Measurements from ENCODE around the gene QRFP.

QRFP gene

GRCh38 chr9:130915096-130915447 lies 18.5 kb upstream of the QRFP start:
- Histone ChIP-seq H4K20me1 (ENCODE audit: insufficient read depth, low read length) (no peaks in the 10 kb centered on the region), H3K4me1 (ENCODE audit: insufficient read depth, low read length) (no peaks in the 10 kb centered on the region), H3K27ac (ENCODE audit: low read length) (no peak overlapping the region), H3K9ac (ENCODE audit: low read depth, low read length) (no peak overlapping the region), H3K27me3 (ENCODE audit: insufficient read depth, low read length, poor library complexity) (no peaks in the 10 kb centered on the region), H3K79me2 (ENCODE audit: insufficient read depth, low read length) (no peaks in the 10 kb centered on the region), H3K36me3 (ENCODE audit: insufficient read depth, low read length) (no peaks in the 10 kb centered on the region), H2AFZ (ENCODE audit: low read depth, low read length) (no peak overlapping the region), H3K4me2 (ENCODE audit: insufficient read depth, low read length) (no peak overlapping the region), H3K4me3 (ENCODE audit: low read depth in 1 of 2, low read length in 2 of 2) (no peak overlapping the region), H3K9me3 (ENCODE audit: insufficient read depth, low read length, severe bottlenecking) (no peaks in the 10 kb centered on the region)
- DNase-seq: no peak
- ATAC-seq (ENCODE audit: insufficient read depth, low read depth): no peak
- TF ChIP-seq CTCF (IDR thresholded peaks at IDR 0.05; ENCODE audit: borderline replicate concordance, extremely low read depth, low read length, poor library complexity, severe bottlenecking): no peak
- no peak for TF ChIP-seq EZH2 (IDR thresholded peaks at IDR 0.05; ENCODE audit: borderline replicate concordance, low read depth, low read length, severe bottlenecking)

- Histone ChIP-seq H3K27me3 (ENCODE audit: insufficient read depth, low read length, poor library complexity) (no peaks in the 10 kb centered on the region), H3K4me2 (ENCODE audit: insufficient read depth, low read length) (no peak overlapping the region), H3K9ac (ENCODE audit: low read depth, low read length) (no peak overlapping the region), H3K79me2 (ENCODE audit: insufficient read depth, low read length) (no peaks in the 10 kb centered on the region), H3K36me3 (ENCODE audit: insufficient read depth, low read length) (no peaks in the 10 kb centered on the region), H3K4me3 (ENCODE audit: low read depth in 1 of 2, low read length in 2 of 2) (no peak overlapping the region), H3K27ac (ENCODE audit: low read length) (no peak overlapping the region), H3K9me3 (ENCODE audit: insufficient read depth, low read length, severe bottlenecking) (no peaks in the 10 kb centered on the region), H4K20me1 (ENCODE audit: insufficient read depth, low read length) (no peaks in the 10 kb centered on the region), H3K4me1 (ENCODE audit: insufficient read depth, low read length) (no peaks in the 10 kb centered on the region), H2AFZ (ENCODE audit: low read depth, low read length) (no peak overlapping the region)
- ATAC-seq (ENCODE audit: insufficient read depth, low read depth): no peak
- no peak for TF ChIP-seq EZH2 (IDR thresholded peaks at IDR 0.05; ENCODE audit: borderline replicate concordance, low read depth, low read length, severe bottlenecking)
- TF ChIP-seq CTCF (IDR thresholded peaks at IDR 0.05; ENCODE audit: borderline replicate concordance, extremely low read depth, low read length, poor library complexity, severe bottlenecking): no peak
- no peak for DNase-seq
Measured at GRCh38 chr9:130914417-130915095, 17.9 kb upstream of the QRFP start.

- Histone ChIP-seq H3K4me2 (ENCODE audit: insufficient read depth, low read length) (no peak overlapping the region), H3K4me1 (ENCODE audit: insufficient read depth, low read length) (no peaks in the 10 kb centered on the region), H3K9me3 (ENCODE audit: insufficient read depth, low read length, severe bottlenecking) (no peaks in the 10 kb centered on the region), H3K79me2 (ENCODE audit: insufficient read depth, low read length) (no peaks in the 10 kb centered on the region), H2AFZ (ENCODE audit: low read depth, low read length) (no peak overlapping the region), H3K36me3 (ENCODE audit: insufficient read depth, low read length) (no peaks in the 10 kb centered on the region), H3K27me3 (ENCODE audit: insufficient read depth, low read length, poor library complexity) (no peaks in the 10 kb centered on the region), H3K27ac (ENCODE audit: low read length) (no peak overlapping the region), H3K9ac (ENCODE audit: low read depth, low read length) (no peak overlapping the region), H4K20me1 (ENCODE audit: insufficient read depth, low read length) (no peaks in the 10 kb centered on the region), H3K4me3 (ENCODE audit: low read depth in 1 of 2, low read length in 2 of 2) (no peak overlapping the region)
- no peak for TF ChIP-seq EZH2 (IDR thresholded peaks at IDR 0.05; ENCODE audit: borderline replicate concordance, low read depth, low read length, severe bottlenecking)
- TF ChIP-seq CTCF (IDR thresholded peaks at IDR 0.05; ENCODE audit: borderline replicate concordance, extremely low read depth, low read length, poor library complexity, severe bottlenecking): no peak
- no peak for ATAC-seq (ENCODE audit: insufficient read depth, low read depth)
- no peak for DNase-seq
Measured at GRCh38 chr9:130913599-130914416, 17.2 kb upstream of the QRFP start.

Measured in DND-41 (cell line).